K562 (cell line): ENCODE measurements around the gene NUAK2. TPM values are rescaled to one million over a fixed set of nuclear protein-coding genes. Genes with fewer than 3 reads are reported as not detected.

Source experiments
- AFF1 ChIP-seq, 2 experiments: fragments of 450-650 bp; IDR thresholded peaks; 2 replicates each; pipeline ENCODE4 v1.6.1; 2018; ENCODE audit warnings: mild to moderate bottlenecking in 2 of 2, low read depth in 1 of 2; ENCODE audit not compliant: partially characterized antibody in 2 of 2
- ARID1B ChIP-seq: fragments of 450-650 bp; IDR thresholded peaks from 2 replicates; pipeline ENCODE4 v1.6.1; 2016; ENCODE audit warnings: antibody characterized with exemption, mild to moderate bottlenecking, inconsistent platforms
- BCOR ChIP-seq: fragments of 450-650 bp; IDR thresholded peaks from 2 replicates; pipeline ENCODE4 v1.6.1; 2016
- CSDE1 ChIP-seq, 2 experiments: fragments of 450-650 bp; IDR thresholded peaks; 2 replicates each; pipeline ENCODE4 v1.6.1; 2016; ENCODE audit warnings: mild to moderate bottlenecking in 1 of 2
- EP300 ChIP-seq: IDR thresholded peaks from 2 replicates; pipeline ENCODE4 v1.6.1; 2012; ENCODE audit warnings: low read length, improper control_type of control experiment
- GTF2E2 ChIP-seq: fragments of 200-800 bp; sonication (Bioruptor generic); IDR thresholded peaks from 2 replicates; pipeline ENCODE4 v1.6.1; 2016; ENCODE audit warnings: missing genetic modification characterization, missing compliant biosample characterization
- MITF ChIP-seq: IDR thresholded peaks from 2 replicates; pipeline ENCODE4 v1.6.1; 2014; ENCODE audit warnings: antibody characterized with exemption
- PPARD ChIP-seq: fragments of 250-450 bp; sonication (Bioruptor Pico); IDR thresholded peaks from 2 replicates; pipeline ENCODE4 v1.8.0; 2022; ENCODE audit warnings: inconsistent platforms, mild to moderate bottlenecking, moderate library complexity
- RB1 ChIP-seq: fragments of 450-650 bp; IDR thresholded peaks from 2 replicates; pipeline ENCODE4 v1.6.1; 2017; ENCODE audit warnings: low read depth, mild to moderate bottlenecking
- RCOR1 ChIP-seq, 2 experiments: IDR thresholded peaks; 2 replicates each; pipeline ENCODE4 v1.6.1; 2012; ENCODE audit warnings: low read depth in 2 of 2, low read length in 2 of 2, borderline replicate concordance in 1 of 2, improper control_type of control experiment in 1 of 2
- SMAD4 ChIP-seq: fragments of 250-450 bp; sonication (Bioruptor Pico); conservative IDR thresholded peaks from 2 replicates; pipeline ENCODE4 v1.8.0; 2021; ENCODE audit warnings: inconsistent platforms, mild to moderate bottlenecking, moderate library complexity
- SNAPC5 ChIP-seq: fragments of 250-450 bp; sonication (Bioruptor Pico); IDR thresholded peaks from 2 replicates; pipeline ENCODE4 v1.8.0; 2021; ENCODE audit warnings: moderate library complexity, mild to moderate bottlenecking, inconsistent platforms
- TOE1 ChIP-seq, 2 experiments: fragments of 450-650 bp in 1 of 2; sonication (generic) in 1 of 2; formaldehyde crosslinking in 1 of 2; IDR thresholded peaks; 2 replicates each; pipeline versions ENCODE4 v1.7.1 to v1.8.0; 2016 to 2022; ENCODE audit warnings: borderline replicate concordance in 2 of 2, mild to moderate bottlenecking in 2 of 2, antibody characterized with exemption in 1 of 2, inconsistent platforms in 1 of 2, low read depth in 1 of 2, missing genetic modification reagents in 1 of 2, moderate library complexity in 1 of 2
- USF2 ChIP-seq: sonication (generic); formaldehyde crosslinking; IDR thresholded peaks from 2 replicates; pipeline ENCODE4 v1.5.0; 2020; ENCODE audit warnings: missing genetic modification reagents
- ZC3H11A ChIP-seq: IDR thresholded peaks from 2 replicates; pipeline ENCODE4 v1.6.1; 2012; ENCODE audit warnings: low read depth, low read length, improper control_type of control experiment
- ZFP1 ChIP-seq: fragments of 450-650 bp; formaldehyde crosslinking; IDR thresholded peaks from 2 replicates; pipeline ENCODE4 v1.4.0; 2020; ENCODE audit warnings: mild to moderate bottlenecking, mixed read lengths
- ZKSCAN1 ChIP-seq: fragments of 150-350 bp; IDR thresholded peaks from 2 replicates; pipeline ENCODE4 v1.6.1; 2016; ENCODE audit warnings: low read depth, low read length
- ZNF143 ChIP-seq: sonication (generic); formaldehyde crosslinking; IDR thresholded peaks from 2 replicates; pipeline ENCODE4 v1.9.0; 2022; ENCODE audit warnings: mild to moderate bottlenecking, missing genetic modification reagents
- ZNF316 ChIP-seq: fragments of 450-650 bp; IDR thresholded peaks from 2 replicates; pipeline ENCODE4 v1.6.1; 2016
- ZNF696 ChIP-seq: fragments of 250-450 bp; sonication (Bioruptor Pico); conservative IDR thresholded peaks from 2 replicates; pipeline ENCODE4 v1.4.0; 2020; ENCODE audit warnings: mild to moderate bottlenecking, moderate library complexity
- polyA plus RNA-seq, 8 experiments: library from polyadenylated mRNA; depleted of rRNA in 4 of 8; stranded (reverse) in 5 of 8; unstranded in 3 of 8; fragments of >200 nt; fragmentation: Nextera tagmentation in 2 of 8; fragmentation: Illumina TruSeq in 1 of 8; extraction: Ambion mirVana in 2 of 8; extraction: Trizol in 1 of 8; gene quantifications; 2 replicates each; pipeline versions ENCODE4 v1.2.1 to v1.2.3, GENCODE V29; 2011 to 2014; ENCODE audit warnings: inconsistent platforms in 1 of 8, missing spikeins in 1 of 8
- total RNA-seq, 7 experiments: library from RNA; depleted of rRNA in 6 of 7; stranded (reverse); fragments of >200 nt in 6 of 7; fragmentation: Illumina TruSeq in 2 of 7; extraction: Trizol in 2 of 7; gene quantifications; 2 replicates each; pipeline versions ENCODE4 v1.2.1 to v1.2.3, GENCODE V29; 2011 to 2021; ENCODE audit warnings: low replicate concordance in 1 of 7

The NUAK2 gene
- total and polyA plus RNA-seq, 9 of the 15 experiments (the other 6 are each of a cell fraction or from before 2014, with no cell fraction given) = 0.04 to 0.44 (median 0.14) TPM

GRCh38 chr1:205344066-205344928, 22.8 kb upstream of the NUAK2 start (continued):
- TF ChIP-seq EP300 (peak; percentile 67), CSDE1 (IDR thresholded peaks at IDR 0.05) (no peak), AFF1 (IDR thresholded peaks at IDR 0.05; ENCODE audit: low read depth in 1 of 2, partially characterized antibody in 2 of 2) (no peak), MITF (peak; percentile 90), ZNF143 (CRISPR knock-in tag) (0 out of 2 replicates have a peak, but pooled peaks have one; percentile 18), BCOR (peak; percentile 38; the same call in 1 of the 2 replicates), RCOR1 (IDR thresholded peaks at IDR 0.05; ENCODE audit: borderline replicate concordance in 1 of 2, low read depth in 2 of 2, low read length in 2 of 2) (0 out of 4 replicates have a peak, but pooled peaks of 1 of the 2 experiments have one; percentile 7), SMAD4 (CRISPR knock-in tag) (peak; percentile 70), ZNF316 (no peak), RB1 (0 out of 2 replicates have a peak, but pooled peaks have one; percentile 22), TOE1 (IDR thresholded peaks at IDR 0.05; ENCODE audit: borderline replicate concordance) (0 out of 2 replicates have a peak, but pooled peaks have one; percentile 60), TOE1 (CRISPR knock-in tag; IDR thresholded peaks at IDR 0.05; ENCODE audit: borderline replicate concordance, low read depth) (no peak), ZKSCAN1 (no peak), SNAPC5 (CRISPR knock-in tag) (no peak), USF2 (CRISPR knock-in tag) (peak; percentile 33), PPARD (CRISPR knock-in tag) (no peak), GTF2E2 (tag) (no peak), ARID1B (peak; percentile 79), ZNF696 (CRISPR knock-in tag) (no peak), ZC3H11A (no peak), ZFP1 (CRISPR knock-in tag) (no peak)
